GM12874 (cell line): ENCODE measurements around the gene ZNF688.

Source experiments
- CTCF ChIP-seq: IDR thresholded peaks from 2 replicates; pipeline ENCODE4 v1.5.1; 2011; ENCODE audit warnings: low read depth, mild to moderate bottlenecking, control low read depth, low read length, moderate library complexity; ENCODE audit not compliant: insufficient read depth

The ZNF688 gene

GRCh38 chr16:30532285-30533145 is 39.0 kb downstream of the ZNF688 start:
- no peak for TF ChIP-seq CTCF

- no peak for TF ChIP-seq CTCF
Observed at GRCh38 chr16:30530163-30531037, 41.1 kb downstream of the ZNF688 start.

- no peak for TF ChIP-seq CTCF
Observed at GRCh38 chr16:30528799-30529457, 42.6 kb downstream of the ZNF688 start.

- TF ChIP-seq CTCF, result no peak
Observed at GRCh38 chr16:30527635-30528178, 43.8 kb downstream of the ZNF688 start.

GRCh38 chr16:30526823-30527634 is 44.5 kb downstream of the ZNF688 start:
- peak; percentile 57 for TF ChIP-seq CTCF

GRCh38 chr16:30526137-30526822 is 45.2 kb downstream of the ZNF688 start, which contains the start of gene ZNF768:
TSS of gene ZNF768 (minus strand) at chr16:30526566. CDS start at chr16:30526413, 153 bp downstream.
- no peak for TF ChIP-seq CTCF
